Nephron progenitor cell (in vitro differentiated cells): ENCODE results near the gene UCP2.

Experiments used
- DNase-seq: peaks from one replicate; pipeline ENCODE4 v3.0.0; 2021
- H3K27ac Mint-ChIP-seq: 2 replicates; pipeline ENCODE4 v1.8.0; 2021; ENCODE audit warnings: mild to moderate bottlenecking, moderate library complexity, mixed read lengths
- H3K27me3 Mint-ChIP-seq: 2 replicates; pipeline ENCODE4 v1.8.0; 2021; ENCODE audit warnings: mild to moderate bottlenecking, low read depth, mixed read lengths; ENCODE audit not compliant: poor library complexity
- H3K36me3 Mint-ChIP-seq: 2 replicates; pipeline ENCODE4 v1.8.0; 2021; ENCODE audit warnings: low read depth, mixed read lengths
- H3K4me1 Mint-ChIP-seq: 2 replicates; pipeline ENCODE4 v1.8.0; 2021; ENCODE audit warnings: mixed read lengths
- H3K4me3 Mint-ChIP-seq: 2 replicates; pipeline ENCODE4 v1.8.0; 2021; ENCODE audit warnings: mild to moderate bottlenecking, moderate library complexity, mixed read lengths
- H3K9me3 Mint-ChIP-seq: 2 replicates; pipeline ENCODE4 v1.8.0; 2021; ENCODE audit warnings: mild to moderate bottlenecking, moderate library complexity, mixed read lengths
- TF ChIP-seq, protein P1 (sequence below): fragments of 200-600 bp; sonication (generic); IDR thresholded peaks from 2 replicates; pipeline ENCODE4 v1.5.0; 2021; ENCODE audit warnings: antibody characterized with exemption

Gene UCP2

DNA sequence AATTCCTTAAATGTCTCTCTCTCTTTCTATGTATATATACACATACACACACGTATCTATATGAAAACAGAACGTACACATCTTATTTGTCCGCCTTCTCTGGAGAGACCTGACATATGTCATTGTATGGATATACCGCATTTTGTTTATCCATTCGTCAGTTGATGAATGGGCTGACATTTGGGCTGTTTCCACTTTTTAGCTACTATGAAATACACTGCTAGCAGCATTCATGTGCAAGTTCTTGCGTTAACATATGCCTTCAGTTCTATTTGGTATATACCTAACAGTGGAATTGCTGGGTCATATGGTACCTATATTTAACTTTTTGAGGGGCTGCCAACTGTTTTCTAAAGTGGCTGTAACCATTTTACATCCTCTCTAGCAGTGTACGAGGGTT, 49.9 kb downstream of the UCP2 start:
- H3K27me3 Mint-ChIP-seq = no peaks in the 10 kb centered on the region
- H3K36me3 Mint-ChIP-seq = peaks cover 55% of the 10 kb centered on the region
- H3K4me1 Mint-ChIP-seq = no peaks in the 10 kb centered on the region
- H3K9me3 Mint-ChIP-seq = peaks cover 12% of the 10 kb centered on the region
- no peak overlapping the region for H3K4me3 Mint-ChIP-seq
- no peak for DNase-seq
- TF ChIP-seq, protein P1, sequence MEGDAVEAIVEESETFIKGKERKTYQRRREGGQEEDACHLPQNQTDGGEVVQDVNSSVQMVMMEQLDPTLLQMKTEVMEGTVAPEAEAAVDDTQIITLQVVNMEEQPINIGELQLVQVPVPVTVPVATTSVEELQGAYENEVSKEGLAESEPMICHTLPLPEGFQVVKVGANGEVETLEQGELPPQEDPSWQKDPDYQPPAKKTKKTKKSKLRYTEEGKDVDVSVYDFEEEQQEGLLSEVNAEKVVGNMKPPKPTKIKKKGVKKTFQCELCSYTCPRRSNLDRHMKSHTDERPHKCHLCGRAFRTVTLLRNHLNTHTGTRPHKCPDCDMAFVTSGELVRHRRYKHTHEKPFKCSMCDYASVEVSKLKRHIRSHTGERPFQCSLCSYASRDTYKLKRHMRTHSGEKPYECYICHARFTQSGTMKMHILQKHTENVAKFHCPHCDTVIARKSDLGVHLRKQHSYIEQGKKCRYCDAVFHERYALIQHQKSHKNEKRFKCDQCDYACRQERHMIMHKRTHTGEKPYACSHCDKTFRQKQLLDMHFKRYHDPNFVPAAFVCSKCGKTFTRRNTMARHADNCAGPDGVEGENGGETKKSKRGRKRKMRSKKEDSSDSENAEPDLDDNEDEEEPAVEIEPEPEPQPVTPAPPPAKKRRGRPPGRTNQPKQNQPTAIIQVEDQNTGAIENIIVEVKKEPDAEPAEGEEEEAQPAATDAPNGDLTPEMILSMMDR = no peak
- H3K27ac Mint-ChIP-seq = no peak overlapping the region

DNA sequence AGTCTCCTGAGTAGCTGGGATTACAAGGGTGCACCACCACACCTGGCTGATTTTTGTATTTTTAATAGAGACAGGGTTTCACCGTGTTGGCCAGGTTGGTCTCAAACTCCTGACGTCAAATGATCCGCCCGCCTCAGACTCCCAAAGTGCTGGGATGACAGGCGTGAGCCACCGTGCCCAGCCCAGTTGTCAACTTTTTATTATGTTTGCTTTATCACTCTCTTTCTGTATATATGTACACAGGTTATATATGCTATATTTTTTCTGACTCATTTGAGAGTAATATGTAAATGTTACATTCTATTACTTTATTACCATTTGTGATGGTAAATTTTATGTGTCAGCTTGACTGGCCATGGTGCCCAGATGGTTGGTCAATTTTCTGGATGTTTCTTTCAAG, 50.7 kb downstream of the UCP2 start:
- Mint-ChIP-seq H3K4me3 (no peak overlapping the region), H3K36me3 (peaks cover 63% of the 10 kb centered on the region), H3K9me3 (peaks cover 6% of the 10 kb centered on the region), H3K27me3 (no peaks in the 10 kb centered on the region), H3K27ac (no peak overlapping the region), H3K4me1 (no peaks in the 10 kb centered on the region)
- DNase-seq = no peak
- TF ChIP-seq, protein P1 = no peak

DNA sequence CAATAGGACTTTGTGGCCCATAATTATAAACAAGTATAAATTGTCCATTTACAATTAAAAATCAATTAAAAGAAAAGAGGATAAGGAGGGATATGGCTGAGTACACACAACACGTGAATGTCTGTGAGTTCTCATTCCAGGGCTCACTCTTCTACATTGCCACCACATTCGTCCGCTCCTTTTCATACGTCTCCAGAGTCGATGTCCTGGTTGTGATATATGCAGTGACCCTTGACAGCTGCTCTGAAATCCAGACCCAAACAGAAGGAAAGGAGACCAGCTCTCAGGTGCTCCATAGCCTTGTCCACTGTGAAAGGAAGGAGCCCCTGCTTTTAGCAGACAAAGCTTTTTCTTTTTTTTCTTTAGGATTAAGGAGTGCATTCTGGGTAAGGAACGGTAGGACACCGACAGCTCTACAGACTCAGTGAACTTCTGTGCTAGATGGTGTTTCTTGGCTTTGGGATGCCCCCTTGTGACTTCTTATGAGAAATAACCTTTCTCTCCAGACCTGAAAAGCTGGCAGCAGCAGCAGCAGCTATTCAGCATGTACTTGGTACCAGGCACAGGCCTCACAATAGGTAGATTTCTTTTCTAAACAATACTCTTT, 51.5 kb downstream of the UCP2 start:
- Mint-ChIP-seq H3K4me1 (no peaks in the 10 kb centered on the region), H3K36me3 (peaks cover 67% of the 10 kb centered on the region), H3K27me3 (no peaks in the 10 kb centered on the region), H3K27ac (peak overlapping the region; percentile 90), H3K4me3 (no peak overlapping the region), H3K9me3 (peaks cover 4% of the 10 kb centered on the region)
- TF ChIP-seq, protein P1 = peak; percentile 22
- peak; percentile 10 for DNase-seq

DNA sequence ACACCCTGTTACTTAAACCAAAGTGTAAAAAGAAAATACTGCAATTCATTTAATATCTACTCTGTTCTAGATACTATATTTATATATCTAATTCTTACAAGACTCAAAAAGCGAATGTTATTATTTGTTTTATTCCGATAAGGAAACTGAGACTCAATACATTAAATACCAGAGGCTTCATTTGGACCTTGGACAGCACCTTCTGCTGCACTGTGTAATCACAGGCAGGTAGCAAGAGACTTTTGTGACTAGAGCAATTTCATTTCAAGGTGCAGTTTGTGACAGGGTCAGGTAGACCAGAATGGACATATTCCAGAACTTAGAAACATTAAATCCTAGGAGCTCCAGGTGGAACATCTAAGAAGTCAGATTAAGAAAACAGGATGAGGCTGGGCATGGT, 53.3 kb downstream of the UCP2 start:
- no peak overlapping the region for H3K4me3 Mint-ChIP-seq
- H3K27me3 Mint-ChIP-seq = peaks cover 3% of the 10 kb centered on the region
- H3K27ac Mint-ChIP-seq = peak overlapping the region; percentile 93
- DNase-seq = no peak
- peaks cover 69% of the 10 kb centered on the region for H3K36me3 Mint-ChIP-seq
- no peaks in the 10 kb centered on the region for H3K9me3 Mint-ChIP-seq
- H3K4me1 Mint-ChIP-seq = no peaks in the 10 kb centered on the region
- TF ChIP-seq, protein P1 = no peak
